Measurements from ENCODE around the gene PHF11.

The PHF11 gene

GRCh38 chr13:49497272-49497671, 1.5 kb downstream of the PHF11 start:
- DNase-seq (ENCODE audit: low read depth in 2 of 2, low spot score in 1 of 2): no peak

- no peak for DNase-seq (ENCODE audit: low read depth in 2 of 2, low spot score in 1 of 2)
Observed at GRCh38 chr13:49498206-49498605, 2.5 kb downstream of the PHF11 start.

GRCh38 chr13:49499889-49500660, 4.3 kb downstream of the PHF11 start:
- DNase-seq (ENCODE audit: low read depth in 2 of 2, low spot score in 1 of 2): no peak

DNA sequence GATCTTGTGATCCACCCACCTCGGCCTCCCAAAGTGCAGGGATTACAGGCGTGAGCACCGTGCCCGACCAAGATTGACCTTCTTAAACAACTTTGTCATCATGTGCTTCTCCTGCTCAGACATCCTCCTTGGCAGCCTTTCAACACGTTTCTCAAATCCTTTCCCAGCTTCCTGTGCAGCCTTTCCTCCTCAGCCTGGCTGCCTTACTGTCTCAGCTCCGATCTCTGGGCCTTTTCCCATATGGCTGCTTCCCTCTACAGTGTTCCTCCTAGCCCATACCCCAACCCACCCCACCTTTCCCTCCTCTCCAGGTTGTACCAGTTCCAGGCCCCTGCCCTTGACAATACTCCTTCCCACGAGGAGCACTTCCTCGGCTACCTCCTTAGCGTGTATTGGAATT, 7.2 kb downstream of the PHF11 start:
- no peak for DNase-seq (ENCODE audit: low read depth in 2 of 2, low spot score in 1 of 2)

- no peak for DNase-seq (ENCODE audit: low read depth in 2 of 2, low spot score in 1 of 2)
Observed at GRCh38 chr13:49503951-49504350, 8.2 kb downstream of the PHF11 start.

DNA sequence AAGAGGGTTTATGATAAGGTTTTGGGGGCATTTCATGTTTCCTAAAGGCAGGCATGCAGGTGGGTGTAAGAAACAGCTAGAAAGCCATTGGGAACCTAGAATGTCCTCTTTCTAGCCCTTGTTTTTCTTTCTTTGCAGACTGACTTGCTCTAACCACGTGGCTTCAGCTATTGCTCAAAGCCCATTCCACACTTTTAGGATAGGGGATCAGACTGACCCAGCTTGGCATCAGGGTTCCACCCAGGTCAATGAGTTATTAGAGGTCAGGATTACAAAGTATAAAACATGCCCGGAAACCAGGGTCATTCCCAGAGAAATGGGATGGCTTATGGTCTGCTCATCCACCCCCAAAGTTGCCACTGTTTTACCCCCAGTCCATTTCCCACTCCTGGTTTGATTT, 16.8 kb downstream of the PHF11 start:
- DNase-seq (ENCODE audit: low read depth in 2 of 2, low spot score in 1 of 2): no peak

- no peak for DNase-seq (ENCODE audit: low read depth in 2 of 2, low spot score in 1 of 2)
Observed at GRCh38 chr13:49516467-49516866, 20.7 kb downstream of the PHF11 start.

GRCh38 chr13:49517461-49517860, 21.7 kb downstream of the PHF11 start:
- DNase-seq (ENCODE audit: low read depth in 2 of 2, low spot score in 1 of 2): no peak

- DNase-seq (ENCODE audit: low read depth in 2 of 2, low spot score in 1 of 2): no peak
Observed at GRCh38 chr13:49521224-49521623, 25.5 kb downstream of the PHF11 start.

GRCh38 chr13:49524740-49525501, 29.2 kb downstream of the PHF11 start:
- no peak for DNase-seq (ENCODE audit: low read depth in 2 of 2, low spot score in 1 of 2)

GRCh38 chr13:49527123-49527522, 31.4 kb downstream of the PHF11 start:
- DNase-seq (ENCODE audit: low read depth in 2 of 2, low spot score in 1 of 2): no peak

DNA sequence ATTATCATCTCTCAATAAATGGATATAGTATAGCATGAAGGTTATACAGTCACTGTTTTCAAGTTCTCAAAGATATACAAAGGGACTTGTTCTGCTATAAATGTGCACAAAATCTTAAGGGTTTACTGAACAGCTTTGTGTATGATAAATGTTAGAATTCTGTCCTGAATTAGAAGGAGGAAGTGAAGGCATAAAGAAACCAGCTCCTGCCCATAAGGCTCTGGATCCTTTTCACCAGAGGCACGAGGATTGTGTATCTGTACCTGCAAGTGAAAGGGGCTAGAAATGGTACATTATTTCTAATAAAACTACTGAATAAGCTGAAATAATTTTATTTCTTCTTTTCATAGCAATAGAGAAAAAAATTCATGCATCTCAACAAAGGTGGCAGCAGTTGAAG, 32.4 kb downstream of the PHF11 start:
- no peak for DNase-seq (ENCODE audit: low read depth in 2 of 2, low spot score in 1 of 2)

- no peak for DNase-seq (ENCODE audit: low read depth in 2 of 2, low spot score in 1 of 2)
Observed at GRCh38 chr13:49530457-49530856, 34.7 kb downstream of the PHF11 start.

- no peak for DNase-seq (ENCODE audit: low read depth in 2 of 2, low spot score in 1 of 2)
Observed at GRCh38 chr13:49532593-49532992, 36.8 kb downstream of the PHF11 start.

DNA sequence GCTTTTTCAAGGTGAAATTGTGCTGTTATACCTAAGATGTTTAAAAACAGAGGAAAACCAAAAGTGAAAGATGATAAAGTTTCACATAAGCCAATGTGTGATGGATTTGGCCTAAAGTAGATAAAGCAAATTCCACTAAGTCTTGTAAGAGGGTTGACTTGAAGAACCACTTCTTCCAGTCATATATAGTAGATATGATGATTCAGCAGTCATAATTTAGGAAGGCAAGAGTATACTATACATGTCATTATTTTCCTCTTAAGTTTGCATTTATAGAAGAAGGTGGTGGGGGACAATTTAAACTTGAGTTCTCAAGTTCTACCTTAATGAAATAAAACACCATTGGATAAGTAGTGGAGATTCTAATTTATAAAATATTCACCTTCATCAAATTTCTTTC, 37.3 kb downstream of the PHF11 start:
- DNase-seq (ENCODE audit: low read depth in 2 of 2, low spot score in 1 of 2): no peak

DNA sequence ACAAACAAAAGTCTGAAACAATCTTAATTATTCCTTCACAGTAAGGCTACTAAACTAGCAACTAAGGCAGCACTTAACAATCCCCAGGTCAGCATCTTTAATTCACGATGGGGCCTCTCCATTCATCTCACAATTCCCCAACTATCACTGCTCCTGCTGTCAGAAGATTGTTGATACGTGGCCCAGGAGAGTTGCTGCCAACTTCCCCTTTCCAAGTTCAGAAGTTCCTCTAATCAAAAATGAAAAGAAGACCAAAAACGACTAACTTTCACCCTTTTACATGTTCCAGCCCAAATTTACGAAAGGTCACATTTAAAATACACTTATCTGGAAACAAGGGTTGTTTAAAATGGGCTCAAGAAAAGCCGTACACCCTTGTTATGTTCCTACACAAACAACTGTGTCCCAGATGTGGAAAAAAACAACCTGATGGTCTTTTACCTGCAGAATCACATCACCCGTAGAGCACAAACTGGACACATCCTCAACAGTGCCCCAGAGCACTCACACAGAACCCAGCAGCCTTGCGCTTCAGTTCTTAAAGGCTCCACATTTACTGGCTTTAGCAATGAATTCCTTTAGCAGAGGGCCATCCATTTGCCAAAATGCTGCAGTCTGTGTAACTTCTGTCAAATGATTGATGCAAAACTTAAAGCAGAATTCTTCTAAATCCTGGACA, 38.0 kb downstream of the PHF11 start:
- no peak for DNase-seq (ENCODE audit: low read depth in 2 of 2, low spot score in 1 of 2)

GRCh38 chr13:49536144-49536873, 40.6 kb downstream of the PHF11 start:
- no peak for DNase-seq (ENCODE audit: low read depth in 2 of 2, low spot score in 1 of 2)

DNA sequence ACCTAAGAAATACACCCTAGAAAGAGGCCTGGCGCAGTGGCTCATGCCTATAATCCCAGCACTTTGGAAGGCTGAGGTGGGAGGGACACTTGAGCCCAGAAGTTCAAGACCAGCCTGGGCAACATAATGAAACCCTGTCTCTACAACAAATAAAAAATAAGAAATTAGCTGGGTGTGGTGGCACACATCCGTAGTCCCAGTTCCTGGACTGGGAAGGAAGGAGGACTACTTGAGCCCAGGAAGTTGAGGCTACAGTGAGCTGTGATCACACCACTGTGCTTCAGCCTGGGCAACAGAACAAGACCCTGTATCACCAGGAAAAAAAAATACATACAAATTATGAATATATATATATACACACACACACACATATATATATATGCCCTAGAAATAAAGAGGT, 42.7 kb downstream of the PHF11 start:
- no peak for DNase-seq (ENCODE audit: low read depth in 2 of 2, low spot score in 1 of 2)

DNA sequence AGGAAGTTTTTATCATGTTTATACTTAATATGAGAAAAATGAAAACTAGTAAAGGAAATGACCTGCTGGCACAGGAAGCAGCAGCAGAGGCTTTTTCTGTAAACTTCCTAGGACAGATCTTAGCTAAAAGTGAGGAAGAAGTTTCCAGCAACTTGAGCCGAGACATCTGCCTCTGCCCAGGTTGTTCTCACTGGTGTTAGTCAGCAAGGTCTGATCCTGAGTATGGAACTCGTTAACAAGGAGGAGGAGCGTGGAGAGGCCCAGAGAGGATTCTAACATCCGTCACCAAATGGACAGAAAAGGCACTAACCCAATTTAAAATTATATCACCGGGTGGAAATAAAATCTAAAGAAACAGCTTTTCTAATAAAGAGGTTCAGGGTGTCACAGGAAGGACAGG, 43.6 kb downstream of the PHF11 start:
- no peak for DNase-seq (ENCODE audit: low read depth in 2 of 2, low spot score in 1 of 2)

GRCh38 chr13:49539746-49540145, 44.0 kb downstream of the PHF11 start:
- no peak for DNase-seq (ENCODE audit: low read depth in 2 of 2, low spot score in 1 of 2)

- DNase-seq (ENCODE audit: low read depth in 2 of 2, low spot score in 1 of 2): no peak
Observed at GRCh38 chr13:49540552-49540951, 44.8 kb downstream of the PHF11 start.
